GM23338 (cell line): ENCODE measurements around the gene PIK3C2G. TPM values are rescaled to one million over a fixed set of nuclear protein-coding genes. Genes with fewer than 3 reads are reported as not detected.
A peak's percentile ranks its signal among the peaks of the same experiment; 100 is the strongest.

Experiments used
- ATAC-seq: fragments of 200-7000 bp; cut with Tn5 transposase; 3 replicates; pipeline ENCODE4 v1.9.1; 2020
- DNase-seq: peaks from one replicate; pipeline ENCODE4 v3.0.0-alpha.2; 2015; ENCODE audit warnings: low spot score
- H2AFZ ChIP-seq: fragments of 200-600 bp; sonication (generic); 2 replicates; pipeline ENCODE4 v1.8.0; 2016; ENCODE audit warnings: antibody characterized with exemption, mild to moderate bottlenecking, moderate library complexity
- H3F3A ChIP-seq: fragments of 200-600 bp; sonication (generic); replicated peaks from 2 replicates; pipeline ENCODE4 v1.8.0; 2017; ENCODE audit warnings: antibody characterized with exemption, mixed run types, low read depth
- H3K27ac ChIP-seq: fragments of 200-600 bp; sonication (generic); 2 replicates; pipeline ENCODE4 v1.6.1; 2016; ENCODE audit warnings: low read depth
- H3K27me3 ChIP-seq: fragments of 200-600 bp; sonication (generic); 2 replicates; pipeline ENCODE4 v1.8.0; 2016; ENCODE audit warnings: mild to moderate bottlenecking, mixed run types, moderate library complexity; ENCODE audit not compliant: insufficient read depth
- H3K36me3 ChIP-seq: fragments of 200-600 bp; sonication (generic); 2 replicates; pipeline ENCODE4 v1.8.0; 2016; ENCODE audit warnings: mild to moderate bottlenecking; ENCODE audit not compliant: insufficient read depth
- H3K4me1 ChIP-seq: fragments of 200-600 bp; sonication (generic); 2 replicates; pipeline ENCODE4 v1.8.0; 2016; ENCODE audit warnings: mild to moderate bottlenecking, moderate library complexity; ENCODE audit not compliant: insufficient read depth
- H3K4me2 ChIP-seq: fragments of 200-600 bp; sonication (generic); 2 replicates; pipeline ENCODE4 v1.7.1; 2017; ENCODE audit warnings: mixed run types
- H3K4me3 ChIP-seq: fragments of 200-600 bp; sonication (generic); 2 replicates; pipeline ENCODE4 v1.6.1; 2016; ENCODE audit warnings: mixed run types
- H3K79me2 ChIP-seq: fragments of 200-600 bp; sonication (generic); replicated peaks from 2 replicates; pipeline ENCODE4 v1.8.0; 2017; ENCODE audit warnings: mild to moderate bottlenecking; ENCODE audit not compliant: insufficient read depth
- H3K9me2 ChIP-seq: fragments of 200-600 bp; sonication (generic); 2 replicates; pipeline ENCODE4 v1.8.0; 2017; ENCODE audit not compliant: insufficient read depth
- H4K20me1 ChIP-seq: fragments of 200-600 bp; sonication (generic); replicated peaks from 2 replicates; pipeline ENCODE4 v1.8.0; 2017; ENCODE audit warnings: mild to moderate bottlenecking; ENCODE audit not compliant: insufficient read depth
- H3K27ac Mint-ChIP-seq: 2 replicates; pipeline ENCODE4 v1.8.0; 2020; ENCODE audit warnings: inconsistent platforms, mild to moderate bottlenecking, moderate library complexity, mixed read lengths
- H3K27me3 Mint-ChIP-seq: 3 replicates; pipeline ENCODE4 v1.8.0; 2022; ENCODE audit warnings: low read depth, mild to moderate bottlenecking, moderate library complexity, mixed read lengths, inconsistent platforms; ENCODE audit not compliant: insufficient read depth, poor library complexity
- H3K36me3 Mint-ChIP-seq: 3 replicates; pipeline ENCODE4 v1.8.0; 2021; ENCODE audit warnings: low read depth, mild to moderate bottlenecking, inconsistent platforms, moderate library complexity, mixed read lengths
- H3K4me1 Mint-ChIP-seq: 3 replicates; pipeline ENCODE4 v1.8.0; 2020; ENCODE audit warnings: mild to moderate bottlenecking, inconsistent platforms, mixed read lengths
- H3K4me3 Mint-ChIP-seq: 3 replicates; pipeline ENCODE4 v1.8.0; 2021; ENCODE audit warnings: moderate library complexity, mild to moderate bottlenecking, inconsistent platforms, mixed read lengths
- H3K9me3 Mint-ChIP-seq: 3 replicates; pipeline ENCODE4 v1.8.0; 2020; ENCODE audit warnings: moderate library complexity, mild to moderate bottlenecking, inconsistent platforms, mixed read lengths
- EZH2phosphoT487 ChIP-seq: fragments of 200-600 bp; sonication (generic); IDR thresholded peaks from one replicate; pipeline ENCODE4 v1.8.1; 2018; ENCODE audit warnings: antibody characterized with exemption; ENCODE audit not compliant: unreplicated experiment
- JUNB ChIP-seq: IDR thresholded peaks from one replicate; pipeline ENCODE4 v1.6.1; 2016; ENCODE audit warnings: antibody characterized with exemption; ENCODE audit not compliant: unreplicated experiment
- NANOG ChIP-seq: IDR thresholded peaks from 2 replicates; pipeline ENCODE4 v1.6.1; 2016; ENCODE audit warnings: antibody characterized with exemption, borderline replicate concordance
- STAT1 ChIP-seq: IDR thresholded peaks from one replicate; pipeline ENCODE4 v1.6.1; 2016; ENCODE audit warnings: antibody characterized with exemption; ENCODE audit not compliant: unreplicated experiment
- ZNF331 ChIP-seq: fragments of 250-450 bp; sonication (Bioruptor Pico); IDR thresholded peaks from 2 replicates; pipeline ENCODE4 v1.5.0; 2020; ENCODE audit warnings: low read depth, mild to moderate bottlenecking, moderate library complexity
- long read RNA-seq: library from polyadenylated mRNA; unstranded; transcript quantifications from one replicate; pipeline ENCODE4 v2.0.0, GENCODE V29; 2020; ENCODE audit not compliant: unreplicated experiment
- polyA plus RNA-seq: library from polyadenylated mRNA; unstranded; fragments of >200 nt; fragmentation: Nextera tagmentation; extraction: Ambion mirVana; gene quantifications from 2 replicates; pipeline ENCODE4 v1.2.1, GENCODE V29; 2016
- total RNA-seq: library from RNA; depleted of rRNA; stranded (reverse); fragments of >200 nt; shearing (Covaris generic); gene quantifications from 2 replicates; pipeline ENCODE4 v1.2.3, GENCODE V29; 2014; rRNA removed
- TF ChIP-seq, protein P1 (sequence below), 2 experiments: fragments of 200-600 bp in 1 of 2; sonication (generic) in 1 of 2; conservative IDR thresholded peaks; 2 replicates each; pipeline versions ENCODE4 v1.5.1 to v1.6.1; 2016 to 2017; ENCODE audit warnings: antibody characterized with exemption in 2 of 2, low read depth in 2 of 2, mild to moderate bottlenecking in 2 of 2, moderate library complexity in 1 of 2
- TF ChIP-seq, protein P2 (sequence below): IDR thresholded peaks from 2 replicates; pipeline ENCODE4 v1.6.1; 2016; ENCODE audit warnings: antibody characterized with exemption
- TF ChIP-seq, protein P3 (sequence below): IDR thresholded peaks from one replicate; pipeline ENCODE4 v1.6.1; 2018; ENCODE audit warnings: antibody characterized with exemption; ENCODE audit not compliant: unreplicated experiment
- TF ChIP-seq, protein P4 (sequence below): fragments of 250-450 bp; sonication (Bioruptor Pico); IDR thresholded peaks from 2 replicates; pipeline ENCODE4 v1.5.0; 2020; ENCODE audit warnings: mild to moderate bottlenecking, moderate library complexity

The PIK3C2G gene, protein sequence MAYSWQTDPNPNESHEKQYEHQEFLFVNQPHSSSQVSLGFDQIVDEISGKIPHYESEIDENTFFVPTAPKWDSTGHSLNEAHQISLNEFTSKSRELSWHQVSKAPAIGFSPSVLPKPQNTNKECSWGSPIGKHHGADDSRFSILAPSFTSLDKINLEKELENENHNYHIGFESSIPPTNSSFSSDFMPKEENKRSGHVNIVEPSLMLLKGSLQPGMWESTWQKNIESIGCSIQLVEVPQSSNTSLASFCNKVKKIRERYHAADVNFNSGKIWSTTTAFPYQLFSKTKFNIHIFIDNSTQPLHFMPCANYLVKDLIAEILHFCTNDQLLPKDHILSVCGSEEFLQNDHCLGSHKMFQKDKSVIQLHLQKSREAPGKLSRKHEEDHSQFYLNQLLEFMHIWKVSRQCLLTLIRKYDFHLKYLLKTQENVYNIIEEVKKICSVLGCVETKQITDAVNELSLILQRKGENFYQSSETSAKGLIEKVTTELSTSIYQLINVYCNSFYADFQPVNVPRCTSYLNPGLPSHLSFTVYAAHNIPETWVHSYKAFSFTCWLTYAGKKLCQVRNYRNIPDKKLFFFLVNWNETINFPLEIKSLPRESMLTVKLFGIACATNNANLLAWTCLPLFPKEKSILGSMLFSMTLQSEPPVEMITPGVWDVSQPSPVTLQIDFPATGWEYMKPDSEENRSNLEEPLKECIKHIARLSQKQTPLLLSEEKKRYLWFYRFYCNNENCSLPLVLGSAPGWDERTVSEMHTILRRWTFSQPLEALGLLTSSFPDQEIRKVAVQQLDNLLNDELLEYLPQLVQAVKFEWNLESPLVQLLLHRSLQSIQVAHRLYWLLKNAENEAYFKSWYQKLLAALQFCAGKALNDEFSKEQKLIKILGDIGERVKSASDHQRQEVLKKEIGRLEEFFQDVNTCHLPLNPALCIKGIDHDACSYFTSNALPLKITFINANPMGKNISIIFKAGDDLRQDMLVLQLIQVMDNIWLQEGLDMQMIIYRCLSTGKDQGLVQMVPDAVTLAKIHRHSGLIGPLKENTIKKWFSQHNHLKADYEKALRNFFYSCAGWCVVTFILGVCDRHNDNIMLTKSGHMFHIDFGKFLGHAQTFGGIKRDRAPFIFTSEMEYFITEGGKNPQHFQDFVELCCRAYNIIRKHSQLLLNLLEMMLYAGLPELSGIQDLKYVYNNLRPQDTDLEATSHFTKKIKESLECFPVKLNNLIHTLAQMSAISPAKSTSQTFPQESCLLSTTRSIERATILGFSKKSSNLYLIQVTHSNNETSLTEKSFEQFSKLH (N-terminal part only)
- not detected in 2 replicates for total RNA-seq
- not detected in 2 replicates for polyA plus RNA-seq
- long read RNA-seq: 0 reads

DNA sequence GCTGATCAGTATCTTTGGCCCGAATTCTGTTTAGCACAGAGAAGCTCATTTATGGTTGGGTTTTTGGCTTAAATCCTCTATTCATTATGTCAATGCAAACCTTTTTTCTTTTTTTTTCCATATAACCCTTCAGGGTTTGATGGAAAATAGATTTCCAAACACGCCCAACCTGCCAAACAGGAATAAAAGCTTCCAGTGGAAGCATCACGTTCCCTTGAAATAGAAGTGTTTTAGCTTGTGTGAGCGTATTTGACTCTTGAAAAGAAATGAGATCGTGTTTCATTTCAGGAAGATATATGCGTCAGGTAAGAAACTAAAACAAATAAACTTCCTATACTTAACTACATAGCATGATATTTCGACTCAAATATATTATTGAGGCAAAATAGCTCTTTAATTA lies at the start of gene PIK3C2G:
TSS of gene PIK3C2G (plus strand) at position 246 of the 400 bp plus-strand sequence. CDS start 20,564 bp downstream, outside the sequence.
- Mint-ChIP-seq H3K27ac (peak within 1 kb of the TSS; percentile 33), H3K36me3 (no peaks in the 10 kb centered on the region), H3K27me3 (peaks cover 1% of the 10 kb centered on the region), H3K4me3 (no peak within 1 kb of the TSS), H3K4me1 (peaks cover 20% of the 10 kb centered on the region), H3K9me3 (no peaks in the 10 kb centered on the region)
- Histone ChIP-seq H3F3A (no peaks in the 10 kb centered on the region), H3K9me2 (no peaks in the 10 kb centered on the region), H2AFZ (peak within 1 kb of the TSS; percentile 60; the same call in 1 of the 2 replicates), H3K4me1 (peaks cover 7% of the 10 kb centered on the region; the same call in 1 of the 2 replicates), H3K4me2 (no peak within 1 kb of the TSS), H4K20me1 (no peaks in the 10 kb centered on the region), H3K27ac (no peak within 1 kb of the TSS), H3K79me2 (no peaks in the 10 kb centered on the region), H3K36me3 (no peaks in the 10 kb centered on the region), H3K4me3 (no peak within 1 kb of the TSS), H3K27me3 (no peaks in the 10 kb centered on the region)
- no peak for DNase-seq
- no peak for ATAC-seq
- TF ChIP-seq, protein P1, sequence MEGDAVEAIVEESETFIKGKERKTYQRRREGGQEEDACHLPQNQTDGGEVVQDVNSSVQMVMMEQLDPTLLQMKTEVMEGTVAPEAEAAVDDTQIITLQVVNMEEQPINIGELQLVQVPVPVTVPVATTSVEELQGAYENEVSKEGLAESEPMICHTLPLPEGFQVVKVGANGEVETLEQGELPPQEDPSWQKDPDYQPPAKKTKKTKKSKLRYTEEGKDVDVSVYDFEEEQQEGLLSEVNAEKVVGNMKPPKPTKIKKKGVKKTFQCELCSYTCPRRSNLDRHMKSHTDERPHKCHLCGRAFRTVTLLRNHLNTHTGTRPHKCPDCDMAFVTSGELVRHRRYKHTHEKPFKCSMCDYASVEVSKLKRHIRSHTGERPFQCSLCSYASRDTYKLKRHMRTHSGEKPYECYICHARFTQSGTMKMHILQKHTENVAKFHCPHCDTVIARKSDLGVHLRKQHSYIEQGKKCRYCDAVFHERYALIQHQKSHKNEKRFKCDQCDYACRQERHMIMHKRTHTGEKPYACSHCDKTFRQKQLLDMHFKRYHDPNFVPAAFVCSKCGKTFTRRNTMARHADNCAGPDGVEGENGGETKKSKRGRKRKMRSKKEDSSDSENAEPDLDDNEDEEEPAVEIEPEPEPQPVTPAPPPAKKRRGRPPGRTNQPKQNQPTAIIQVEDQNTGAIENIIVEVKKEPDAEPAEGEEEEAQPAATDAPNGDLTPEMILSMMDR (conservative IDR thresholded peaks at IDR 0.05; ENCODE audit: low read depth in 2 of 2): no peak
- TF ChIP-seq ZNF331 (CRISPR knock-in tag) (no peak), JUNB (no peak), STAT1 (no peak), NANOG (no peak), EZH2phosphoT487 (no peak)
- TF ChIP-seq, protein P2, sequence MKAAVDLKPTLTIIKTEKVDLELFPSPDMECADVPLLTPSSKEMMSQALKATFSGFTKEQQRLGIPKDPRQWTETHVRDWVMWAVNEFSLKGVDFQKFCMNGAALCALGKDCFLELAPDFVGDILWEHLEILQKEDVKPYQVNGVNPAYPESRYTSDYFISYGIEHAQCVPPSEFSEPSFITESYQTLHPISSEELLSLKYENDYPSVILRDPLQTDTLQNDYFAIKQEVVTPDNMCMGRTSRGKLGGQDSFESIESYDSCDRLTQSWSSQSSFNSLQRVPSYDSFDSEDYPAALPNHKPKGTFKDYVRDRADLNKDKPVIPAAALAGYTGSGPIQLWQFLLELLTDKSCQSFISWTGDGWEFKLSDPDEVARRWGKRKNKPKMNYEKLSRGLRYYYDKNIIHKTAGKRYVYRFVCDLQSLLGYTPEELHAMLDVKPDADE: no peak
- TF ChIP-seq, protein P3, sequence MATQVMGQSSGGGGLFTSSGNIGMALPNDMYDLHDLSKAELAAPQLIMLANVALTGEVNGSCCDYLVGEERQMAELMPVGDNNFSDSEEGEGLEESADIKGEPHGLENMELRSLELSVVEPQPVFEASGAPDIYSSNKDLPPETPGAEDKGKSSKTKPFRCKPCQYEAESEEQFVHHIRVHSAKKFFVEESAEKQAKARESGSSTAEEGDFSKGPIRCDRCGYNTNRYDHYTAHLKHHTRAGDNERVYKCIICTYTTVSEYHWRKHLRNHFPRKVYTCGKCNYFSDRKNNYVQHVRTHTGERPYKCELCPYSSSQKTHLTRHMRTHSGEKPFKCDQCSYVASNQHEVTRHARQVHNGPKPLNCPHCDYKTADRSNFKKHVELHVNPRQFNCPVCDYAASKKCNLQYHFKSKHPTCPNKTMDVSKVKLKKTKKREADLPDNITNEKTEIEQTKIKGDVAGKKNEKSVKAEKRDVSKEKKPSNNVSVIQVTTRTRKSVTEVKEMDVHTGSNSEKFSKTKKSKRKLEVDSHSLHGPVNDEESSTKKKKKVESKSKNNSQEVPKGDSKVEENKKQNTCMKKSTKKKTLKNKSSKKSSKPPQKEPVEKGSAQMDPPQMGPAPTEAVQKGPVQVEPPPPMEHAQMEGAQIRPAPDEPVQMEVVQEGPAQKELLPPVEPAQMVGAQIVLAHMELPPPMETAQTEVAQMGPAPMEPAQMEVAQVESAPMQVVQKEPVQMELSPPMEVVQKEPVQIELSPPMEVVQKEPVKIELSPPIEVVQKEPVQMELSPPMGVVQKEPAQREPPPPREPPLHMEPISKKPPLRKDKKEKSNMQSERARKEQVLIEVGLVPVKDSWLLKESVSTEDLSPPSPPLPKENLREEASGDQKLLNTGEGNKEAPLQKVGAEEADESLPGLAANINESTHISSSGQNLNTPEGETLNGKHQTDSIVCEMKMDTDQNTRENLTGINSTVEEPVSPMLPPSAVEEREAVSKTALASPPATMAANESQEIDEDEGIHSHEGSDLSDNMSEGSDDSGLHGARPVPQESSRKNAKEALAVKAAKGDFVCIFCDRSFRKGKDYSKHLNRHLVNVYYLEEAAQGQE: no peak
- TF ChIP-seq, protein P4, sequence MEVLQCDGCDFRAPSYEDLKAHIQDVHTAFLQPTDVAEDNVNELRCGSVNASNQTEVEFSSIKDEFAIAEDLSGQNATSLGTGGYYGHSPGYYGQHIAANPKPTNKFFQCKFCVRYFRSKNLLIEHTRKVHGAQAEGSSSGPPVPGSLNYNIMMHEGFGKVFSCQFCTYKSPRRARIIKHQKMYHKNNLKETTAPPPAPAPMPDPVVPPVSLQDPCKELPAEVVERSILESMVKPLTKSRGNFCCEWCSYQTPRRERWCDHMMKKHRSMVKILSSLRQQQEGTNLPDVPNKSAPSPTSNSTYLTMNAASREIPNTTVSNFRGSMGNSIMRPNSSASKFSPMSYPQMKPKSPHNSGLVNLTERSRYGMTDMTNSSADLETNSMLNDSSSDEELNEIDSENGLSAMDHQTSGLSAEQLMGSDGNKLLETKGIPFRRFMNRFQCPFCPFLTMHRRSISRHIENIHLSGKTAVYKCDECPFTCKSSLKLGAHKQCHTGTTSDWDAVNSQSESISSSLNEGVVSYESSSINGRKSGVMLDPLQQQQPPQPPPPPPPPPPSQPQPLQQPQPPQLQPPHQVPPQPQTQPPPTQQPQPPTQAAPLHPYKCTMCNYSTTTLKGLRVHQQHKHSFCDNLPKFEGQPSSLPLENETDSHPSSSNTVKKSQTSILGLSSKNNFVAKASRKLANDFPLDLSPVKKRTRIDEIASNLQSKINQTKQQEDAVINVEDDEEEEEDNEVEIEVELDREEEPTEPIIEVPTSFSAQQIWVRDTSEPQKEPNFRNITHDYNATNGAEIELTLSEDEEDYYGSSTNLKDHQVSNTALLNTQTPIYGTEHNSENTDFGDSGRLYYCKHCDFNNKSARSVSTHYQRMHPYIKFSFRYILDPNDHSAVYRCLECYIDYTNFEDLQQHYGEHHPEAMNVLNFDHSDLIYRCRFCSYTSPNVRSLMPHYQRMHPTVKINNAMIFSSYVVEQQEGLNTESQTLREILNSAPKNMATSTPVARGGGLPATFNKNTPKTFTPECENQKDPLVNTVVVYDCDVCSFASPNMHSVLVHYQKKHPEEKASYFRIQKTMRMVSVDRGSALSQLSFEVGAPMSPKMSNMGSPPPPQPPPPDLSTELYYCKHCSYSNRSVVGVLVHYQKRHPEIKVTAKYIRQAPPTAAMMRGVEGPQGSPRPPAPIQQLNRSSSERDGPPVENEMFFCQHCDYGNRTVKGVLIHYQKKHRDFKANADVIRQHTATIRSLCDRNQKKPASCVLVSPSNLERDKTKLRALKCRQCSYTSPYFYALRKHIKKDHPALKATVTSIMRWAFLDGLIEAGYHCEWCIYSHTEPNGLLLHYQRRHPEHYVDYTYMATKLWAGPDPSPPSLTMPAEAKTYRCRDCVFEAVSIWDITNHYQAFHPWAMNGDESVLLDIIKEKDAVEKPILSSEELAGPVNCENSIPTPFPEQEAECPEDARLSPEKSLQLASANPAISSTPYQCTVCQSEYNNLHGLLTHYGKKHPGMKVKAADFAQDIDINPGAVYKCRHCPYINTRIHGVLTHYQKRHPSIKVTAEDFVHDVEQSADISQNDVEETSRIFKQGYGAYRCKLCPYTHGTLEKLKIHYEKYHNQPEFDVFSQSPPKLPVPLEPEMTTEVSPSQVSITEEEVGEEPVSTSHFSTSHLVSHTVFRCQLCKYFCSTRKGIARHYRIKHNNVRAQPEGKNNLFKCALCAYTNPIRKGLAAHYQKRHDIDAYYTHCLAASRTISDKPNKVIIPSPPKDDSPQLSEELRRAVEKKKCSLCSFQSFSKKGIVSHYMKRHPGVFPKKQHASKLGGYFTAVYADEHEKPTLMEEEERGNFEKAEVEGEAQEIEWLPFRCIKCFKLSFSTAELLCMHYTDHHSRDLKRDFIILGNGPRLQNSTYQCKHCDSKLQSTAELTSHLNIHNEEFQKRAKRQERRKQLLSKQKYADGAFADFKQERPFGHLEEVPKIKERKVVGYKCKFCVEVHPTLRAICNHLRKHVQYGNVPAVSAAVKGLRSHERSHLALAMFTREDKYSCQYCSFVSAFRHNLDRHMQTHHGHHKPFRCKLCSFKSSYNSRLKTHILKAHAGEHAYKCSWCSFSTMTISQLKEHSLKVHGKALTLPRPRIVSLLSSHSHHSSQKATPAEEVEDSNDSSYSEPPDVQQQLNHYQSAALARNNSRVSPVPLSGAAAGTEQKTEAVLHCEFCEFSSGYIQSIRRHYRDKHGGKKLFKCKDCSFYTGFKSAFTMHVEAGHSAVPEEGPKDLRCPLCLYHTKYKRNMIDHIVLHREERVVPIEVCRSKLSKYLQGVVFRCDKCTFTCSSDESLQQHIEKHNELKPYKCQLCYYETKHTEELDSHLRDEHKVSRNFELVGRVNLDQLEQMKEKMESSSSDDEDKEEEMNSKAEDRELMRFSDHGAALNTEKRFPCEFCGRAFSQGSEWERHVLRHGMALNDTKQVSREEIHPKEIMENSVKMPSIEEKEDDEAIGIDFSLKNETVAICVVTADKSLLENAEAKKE (CRISPR knock-in tag): no peak
